ENCODE data around the gene MBTPS1.

The MBTPS1 gene

GRCh38 chr16:84052071-84052622 is 64.6 kb downstream of the MBTPS1 start:
- no peak for DNase-seq (ENCODE audit: low spot score)

- no peak for DNase-seq (ENCODE audit: low spot score)
Measured at GRCh38 chr16:84050316-84050715, 66.4 kb downstream of the MBTPS1 start.

GRCh38 chr16:84049403-84050060 is 67.2 kb downstream of the MBTPS1 start:
- DNase-seq (ENCODE audit: low spot score), result no peak

- DNase-seq (ENCODE audit: low spot score), result no peak
Measured at GRCh38 chr16:84048871-84049270, 67.9 kb downstream of the MBTPS1 start.

GRCh38 chr16:84048270-84048669 is 68.5 kb downstream of the MBTPS1 start:
- DNase-seq (ENCODE audit: low spot score), result no peak

GRCh38 chr16:84047626-84048025 is 69.1 kb downstream of the MBTPS1 start:
- DNase-seq (ENCODE audit: low spot score), result no peak

- DNase-seq (ENCODE audit: low spot score), result no peak
Measured at GRCh38 chr16:84047206-84047605, 69.5 kb downstream of the MBTPS1 start.

- no peak for DNase-seq (ENCODE audit: low spot score)
Measured at GRCh38 chr16:84045818-84046470, 70.8 kb downstream of the MBTPS1 start.

- DNase-seq (ENCODE audit: low spot score), result no peak
Measured at GRCh38 chr16:84045001-84045817, 71.5 kb downstream of the MBTPS1 start.

- peak; percentile 55 for DNase-seq (ENCODE audit: low spot score)
Measured at GRCh38 chr16:84044118-84044488, 72.6 kb downstream of the MBTPS1 start.

GRCh38 chr16:84043486-84044117 is 73.1 kb downstream of the MBTPS1 start:
- DNase-seq (ENCODE audit: low spot score), result no peak

- DNase-seq (ENCODE audit: low spot score), result no peak
Measured at GRCh38 chr16:84042879-84043485, 73.8 kb downstream of the MBTPS1 start.

GRCh38 chr16:84042308-84042878 is 74.3 kb downstream of the MBTPS1 start, which contains the start of gene SLC38A8:
Gene SLC38A8 (minus strand): TSS chr16:84042795. CDS start chr16:84042157, 638 bp downstream.
- no peak for DNase-seq (ENCODE audit: low spot score)

GRCh38 chr16:84041881-84042280 is 74.9 kb downstream of the MBTPS1 start:
- DNase-seq (ENCODE audit: low spot score), result no peak

- no peak for DNase-seq (ENCODE audit: low spot score)
Measured at GRCh38 chr16:84040823-84041820, 75.6 kb downstream of the MBTPS1 start.

GRCh38 chr16:84040226-84040822 is 76.4 kb downstream of the MBTPS1 start:
- DNase-seq (ENCODE audit: low spot score), result no peak

GRCh38 chr16:84039696-84040095 is 77.0 kb downstream of the MBTPS1 start:
- DNase-seq (ENCODE audit: low spot score), result no peak

GRCh38 chr16:84038469-84038868 is 78.3 kb downstream of the MBTPS1 start:
- no peak for DNase-seq (ENCODE audit: low spot score)

- no peak for DNase-seq (ENCODE audit: low spot score)
Measured at GRCh38 chr16:84036982-84037425, 79.7 kb downstream of the MBTPS1 start.

- DNase-seq (ENCODE audit: low spot score), result no peak
Measured at GRCh38 chr16:84036131-84036530, 80.6 kb downstream of the MBTPS1 start.

Measured in RKO (cell line).